ENCODE measurements around the gene ADSS1.

The ADSS1 gene

GRCh38 chr14:104700225-104700651 is 23.8 kb upstream of the ADSS1 start:
- no peak for DNase-seq

- DNase-seq = no peak
Measured at GRCh38 chr14:104700747-104701217, 23.2 kb upstream of the ADSS1 start.

- DNase-seq = no peak
Measured at GRCh38 chr14:104701383-104702076, 22.5 kb upstream of the ADSS1 start.

- DNase-seq = no peak
Measured at GRCh38 chr14:104702106-104702505, 21.9 kb upstream of the ADSS1 start.

- no peak for DNase-seq
Measured at GRCh38 chr14:104702673-104703072, 21.4 kb upstream of the ADSS1 start.

GRCh38 chr14:104703269-104703668 is 20.8 kb upstream of the ADSS1 start:
- DNase-seq = no peak

- DNase-seq = no peak
Measured at GRCh38 chr14:104704252-104704651, 19.8 kb upstream of the ADSS1 start.

- no peak for DNase-seq
Measured at GRCh38 chr14:104705340-104706047, 18.5 kb upstream of the ADSS1 start.

- no peak for DNase-seq
Measured at GRCh38 chr14:104706733-104707607, 17.1 kb upstream of the ADSS1 start.

GRCh38 chr14:104707608-104708595 is 16.1 kb upstream of the ADSS1 start:
- DNase-seq = no peak

- DNase-seq = peak; percentile 2
Measured at GRCh38 chr14:104708606-104709268, 15.3 kb upstream of the ADSS1 start.

GRCh38 chr14:104709387-104710039 is 14.5 kb upstream of the ADSS1 start:
- DNase-seq = no peak

GRCh38 chr14:104710071-104710735 is 13.8 kb upstream of the ADSS1 start:
- DNase-seq = no peak

- DNase-seq = no peak
Measured at GRCh38 chr14:104712881-104713734, 10.9 kb upstream of the ADSS1 start.

- no peak for DNase-seq
Measured at GRCh38 chr14:104714066-104714465, 10.0 kb upstream of the ADSS1 start.

GRCh38 chr14:104714681-104715080 is 9.3 kb upstream of the ADSS1 start:
- DNase-seq = no peak

GRCh38 chr14:104715416-104715815 is 8.6 kb upstream of the ADSS1 start:
- DNase-seq = no peak

- DNase-seq = no peak
Measured at GRCh38 chr14:104715871-104716270, 8.2 kb upstream of the ADSS1 start.

GRCh38 chr14:104717137-104717536 is 6.9 kb upstream of the ADSS1 start:
- DNase-seq = no peak
